Gastroesophageal sphincter (tissue), 3 donors: ENCODE data around the gene CDC42BPG.

Experiments used
- EP300 ChIP-seq: sonication (generic); formaldehyde crosslinking; IDR thresholded peaks from one replicate; pipeline ENCODE4 v1.6.1; 2017; ENCODE audit warnings: antibody characterized with exemption, mild to moderate bottlenecking
- POLR2A ChIP-seq, 2 donors: fragments of 450-650 bp; IDR thresholded peaks; one replicate each; pipeline ENCODE4 v1.6.1; 2017; ENCODE audit warnings: antibody characterized with exemption in 2 of 2, mild to moderate bottlenecking in 2 of 2, moderate library complexity in 1 of 2
- POLR2AphosphoS5 ChIP-seq: sonication (generic); formaldehyde crosslinking; IDR thresholded peaks from one replicate; pipeline ENCODE4 v1.6.1; 2017; ENCODE audit warnings: antibody characterized with exemption
- TF ChIP-seq, protein P1 (sequence below), 4 experiments: fragments of 200-600 bp in 2 of 4; fragments of 450-650 bp in 2 of 4; sonication (generic) in 1 of 4; IDR thresholded peaks; one replicate each; pipeline ENCODE4 v1.5.1; 2017 to 2019; ENCODE audit warnings: antibody characterized with exemption in 4 of 4, mild to moderate bottlenecking in 2 of 4, moderate library complexity in 2 of 4

DNA sequence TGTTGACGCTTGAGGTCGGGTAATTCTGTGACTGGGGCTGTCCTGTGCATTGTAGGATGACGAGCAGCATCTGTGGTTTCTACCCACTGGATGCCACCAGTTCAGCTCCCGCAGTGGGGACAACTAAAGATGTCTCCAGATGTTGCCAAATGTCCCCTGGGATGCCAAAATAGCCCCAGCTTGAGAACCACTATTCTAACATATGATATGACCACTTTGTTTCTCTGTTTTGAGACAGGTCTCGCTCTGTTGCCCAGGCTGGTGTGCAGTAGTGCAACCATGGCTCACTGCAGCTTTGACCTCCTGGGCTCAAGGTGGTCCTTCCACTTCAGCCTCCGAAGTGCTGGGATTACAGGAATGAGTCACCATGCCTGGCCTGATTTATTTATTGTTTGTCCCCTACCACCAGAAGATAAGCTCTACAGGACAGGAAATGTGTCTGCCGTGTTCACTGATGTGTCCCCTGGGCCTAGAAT, 29.7 kb downstream of the CDC42BPG start:
- TF ChIP-seq, protein P1, sequence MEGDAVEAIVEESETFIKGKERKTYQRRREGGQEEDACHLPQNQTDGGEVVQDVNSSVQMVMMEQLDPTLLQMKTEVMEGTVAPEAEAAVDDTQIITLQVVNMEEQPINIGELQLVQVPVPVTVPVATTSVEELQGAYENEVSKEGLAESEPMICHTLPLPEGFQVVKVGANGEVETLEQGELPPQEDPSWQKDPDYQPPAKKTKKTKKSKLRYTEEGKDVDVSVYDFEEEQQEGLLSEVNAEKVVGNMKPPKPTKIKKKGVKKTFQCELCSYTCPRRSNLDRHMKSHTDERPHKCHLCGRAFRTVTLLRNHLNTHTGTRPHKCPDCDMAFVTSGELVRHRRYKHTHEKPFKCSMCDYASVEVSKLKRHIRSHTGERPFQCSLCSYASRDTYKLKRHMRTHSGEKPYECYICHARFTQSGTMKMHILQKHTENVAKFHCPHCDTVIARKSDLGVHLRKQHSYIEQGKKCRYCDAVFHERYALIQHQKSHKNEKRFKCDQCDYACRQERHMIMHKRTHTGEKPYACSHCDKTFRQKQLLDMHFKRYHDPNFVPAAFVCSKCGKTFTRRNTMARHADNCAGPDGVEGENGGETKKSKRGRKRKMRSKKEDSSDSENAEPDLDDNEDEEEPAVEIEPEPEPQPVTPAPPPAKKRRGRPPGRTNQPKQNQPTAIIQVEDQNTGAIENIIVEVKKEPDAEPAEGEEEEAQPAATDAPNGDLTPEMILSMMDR (IDR thresholded peaks at IDR 0.05), result no peak
- TF ChIP-seq POLR2A (IDR thresholded peaks at IDR 0.05), result no peak
- no peak for TF ChIP-seq EP300
- no peak for TF ChIP-seq POLR2AphosphoS5
